ENCODE measurements around the gene DMRTC2. TPM values are rescaled to one million over a fixed set of nuclear protein-coding genes. Genes with fewer than 3 reads are reported as not detected.
A peak's percentile ranks its signal among the peaks of the same experiment; 100 is the strongest.

DMRTC2 gene
- polyA plus RNA-seq (2013, experiment 1 of 2; ENCODE audit: insufficient read length), result not detected
- not detected for polyA plus RNA-seq (2013, experiment 2 of 2; ENCODE audit: insufficient read length)

- no peak for DNase-seq
These were observed at the start of gene DMRTC2 for GRCh38 chr19:41845001-41845050. Gene DMRTC2, plus strand, starts transcription at chr19:41845042. Its CDS starts 2,387 bp downstream, at chr19:41847429.

- DNase-seq, result no peak
These were observed 48.5 kb upstream of the DMRTC2 start, which contains the start of gene CEACAM3 for GRCh38 chr19:41796362-41796761. Gene CEACAM3, plus strand, starts transcription at chr19:41796587. Its CDS starts 91 bp downstream, at chr19:41796678.

GRCh38 chr19:41796901-41797300 is 47.9 kb upstream of the DMRTC2 start:
- no peak for DNase-seq

- no peak for DNase-seq
These were observed 45.3 kb upstream of the DMRTC2 start for GRCh38 chr19:41799444-41800000.

GRCh38 chr19:41801031-41801430 is 43.8 kb upstream of the DMRTC2 start:
- no peak for DNase-seq

- DNase-seq, result no peak
These were observed 43.0 kb upstream of the DMRTC2 start for GRCh38 chr19:41801792-41802211.

GRCh38 chr19:41802770-41803169 is 42.1 kb upstream of the DMRTC2 start:
- no peak for DNase-seq

GRCh38 chr19:41804336-41804735 is 40.5 kb upstream of the DMRTC2 start:
- DNase-seq, result no peak

GRCh38 chr19:41807176-41807575 is 37.7 kb upstream of the DMRTC2 start:
- no peak for DNase-seq

GRCh38 chr19:41808663-41809566 is 35.9 kb upstream of the DMRTC2 start:
- DNase-seq, result no peak

GRCh38 chr19:41810301-41810700 is 34.5 kb upstream of the DMRTC2 start:
- DNase-seq, result no peak

GRCh38 chr19:41811036-41811435 is 33.8 kb upstream of the DMRTC2 start:
- no peak for DNase-seq

GRCh38 chr19:41811981-41812380 is 32.9 kb upstream of the DMRTC2 start:
- DNase-seq, result no peak

GRCh38 chr19:41813911-41814310 is 30.9 kb upstream of the DMRTC2 start:
- DNase-seq, result no peak

GRCh38 chr19:41815301-41815700 is 29.5 kb upstream of the DMRTC2 start:
- no peak for DNase-seq

- DNase-seq, result no peak
These were observed 28.1 kb upstream of the DMRTC2 start for GRCh38 chr19:41816761-41817160.

- DNase-seq, result peak; percentile 4
These were observed 23.7 kb upstream of the DMRTC2 start for GRCh38 chr19:41821003-41821735.

GRCh38 chr19:41837981-41838708 is 6.7 kb upstream of the DMRTC2 start:
- DNase-seq, result no peak

GRCh38 chr19:41839211-41839610 is 5.6 kb upstream of the DMRTC2 start:
- no peak for DNase-seq

GRCh38 chr19:41843371-41843770 is 1.5 kb upstream of the DMRTC2 start:
- no peak for DNase-seq

- no peak for DNase-seq
These were observed 241 bp upstream of the DMRTC2 start, which contains the start of gene LYPD4 for GRCh38 chr19:41844601-41845000. Gene LYPD4, minus strand, starts transcription at chr19:41844683. Its CDS starts 5,398 bp downstream, at chr19:41839285.

- DNase-seq, result no peak
These were observed 279 bp downstream of the DMRTC2 start for GRCh38 chr19:41845051-41845590.

Data from fibroblast of skin of scalp (primary cell).